SH-SY5Y (cell line): ENCODE results near the gene CRYAB.

Experiments used
- GATA2 ChIP-seq: IDR thresholded peaks from 2 replicates; pipeline ENCODE4 v1.6.1; 2011; ENCODE audit warnings: mild to moderate bottlenecking, low read depth, low read length
- GATA3 ChIP-seq: IDR thresholded peaks from 2 replicates; pipeline ENCODE4 v1.6.1; 2011; ENCODE audit warnings: low read depth, mild to moderate bottlenecking, low read length, moderate library complexity

Gene CRYAB

DNA sequence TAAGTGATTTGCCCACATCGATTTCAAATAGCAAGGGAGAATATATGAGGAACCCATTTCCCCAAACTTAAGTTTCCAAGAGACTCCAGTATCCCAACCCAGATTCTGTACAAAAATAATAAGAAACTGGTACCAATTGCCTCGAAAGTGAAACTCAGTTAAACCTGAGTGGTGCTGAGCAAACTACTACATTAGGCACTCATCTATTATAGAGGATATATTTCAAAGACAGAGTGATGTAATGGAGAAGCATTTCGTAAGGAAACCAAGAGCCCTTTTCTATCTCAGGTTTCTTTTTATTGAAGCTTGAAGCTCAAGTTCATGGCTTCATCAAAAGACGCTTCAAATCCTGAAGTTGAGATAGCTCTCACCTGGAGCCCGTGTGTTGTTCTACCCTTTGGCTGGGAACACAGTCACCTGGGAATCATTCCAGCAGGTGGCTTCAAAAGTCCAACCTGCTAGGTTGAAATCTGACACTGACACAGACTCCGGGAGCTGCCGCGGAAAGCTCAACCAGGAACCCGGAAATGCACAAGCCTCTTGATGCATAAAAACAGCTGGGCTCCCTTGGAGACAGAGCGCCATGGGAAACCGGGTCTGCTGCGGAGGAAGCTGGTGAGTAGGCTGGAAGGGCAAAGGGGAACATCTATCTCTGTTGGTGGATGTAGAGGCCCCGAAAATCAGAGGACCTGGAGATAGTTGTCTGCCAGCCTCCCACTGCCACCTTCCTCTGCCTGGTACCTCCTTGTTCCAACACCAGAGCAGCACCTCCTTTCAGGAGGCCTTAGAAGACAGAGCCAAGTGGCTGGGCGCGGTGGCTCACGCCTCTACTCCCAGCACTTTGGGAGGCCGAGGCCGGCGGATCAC is 7.1 kb upstream of the CRYAB start, which contains the start of gene C11orf52:
TSS of gene C11orf52 (plus strand) at position 524 of the 867 bp plus-strand sequence. CDS start at position 584, 60 bp downstream.
- TF ChIP-seq GATA2 (no peak), GATA3 (no peak)

DNA sequence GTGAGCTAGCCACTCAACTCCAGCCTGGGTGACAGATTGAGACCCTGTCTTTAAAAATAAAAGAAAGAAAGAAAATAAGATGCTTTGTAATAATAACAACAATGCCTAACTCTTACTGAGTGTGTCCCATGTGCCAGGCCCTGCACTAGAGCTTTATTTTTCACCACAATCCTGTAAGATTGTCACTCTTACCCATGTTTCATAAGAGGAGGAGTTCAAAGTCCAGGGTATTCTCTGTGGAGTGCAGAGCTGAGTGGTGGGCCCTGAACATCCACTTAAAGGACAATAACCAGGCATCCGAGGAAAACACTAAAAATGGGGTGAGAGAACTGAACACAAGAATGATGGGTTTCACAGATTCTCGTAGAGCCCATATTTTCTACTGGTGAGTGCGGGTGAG is 6.2 kb upstream of the CRYAB start:
- no peak for TF ChIP-seq GATA2
- no peak for TF ChIP-seq GATA3

DNA sequence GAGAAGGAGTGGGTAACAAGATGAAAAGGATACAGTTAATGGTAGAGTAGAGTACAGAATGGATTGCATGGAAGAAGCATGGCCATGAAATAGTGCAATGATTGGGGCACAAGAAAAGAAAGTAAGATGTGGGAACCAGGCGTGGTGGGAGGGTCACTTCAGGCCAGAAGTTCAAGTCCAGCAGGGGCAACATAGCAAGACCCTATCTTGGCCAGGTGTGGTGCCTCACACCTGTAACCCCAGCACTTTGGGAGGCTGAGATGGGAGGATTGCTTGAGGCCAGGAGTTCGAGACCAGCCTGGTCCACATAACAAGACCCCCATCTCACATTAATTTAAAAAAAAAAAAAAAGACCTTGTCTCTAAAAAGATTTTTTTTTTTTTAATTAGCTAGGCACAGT is 5.7 kb upstream of the CRYAB start:
- no peak for TF ChIP-seq GATA2
- no peak for TF ChIP-seq GATA3

DNA sequence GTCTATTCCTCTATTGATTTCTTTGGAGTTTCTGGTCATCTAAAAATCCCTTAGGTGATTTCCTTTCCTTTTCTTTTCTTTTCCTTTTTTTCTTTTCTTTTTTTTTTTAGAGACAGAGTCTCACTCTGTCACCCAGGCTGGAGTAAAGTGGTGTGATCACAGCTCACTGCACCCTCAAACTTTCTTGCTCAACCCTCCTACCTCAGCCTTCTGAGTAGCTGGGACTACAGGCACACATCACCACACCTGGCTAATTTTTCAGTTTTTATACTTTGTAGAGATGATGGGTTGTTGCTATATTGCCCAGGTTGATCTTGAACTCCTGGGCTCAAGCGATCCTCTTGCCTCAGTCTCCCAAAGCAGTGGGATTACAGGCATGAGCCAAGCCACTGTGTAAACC is 5.2 kb upstream of the CRYAB start:
- no peak for TF ChIP-seq GATA2

DNA sequence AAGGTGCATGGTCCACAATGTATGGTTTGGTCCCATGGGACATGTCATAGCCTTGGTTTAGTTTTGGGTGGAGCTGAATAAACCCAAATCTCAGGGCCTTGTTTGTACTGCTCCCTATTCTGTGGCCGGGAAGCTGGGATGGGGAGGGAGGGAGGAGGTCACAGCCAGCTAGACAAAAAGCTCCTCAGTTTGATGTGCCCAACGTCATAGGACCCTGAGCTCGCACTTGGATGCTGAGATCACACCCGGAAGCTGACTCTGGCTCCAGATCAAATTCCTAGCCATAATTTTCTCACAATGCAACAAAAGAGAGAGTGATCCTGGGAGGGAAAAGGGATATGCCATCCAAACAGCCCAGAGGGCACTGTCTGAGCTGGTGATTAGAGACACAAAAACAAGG is 2.4 kb upstream of the CRYAB start:
- TF ChIP-seq GATA3 (no peak), GATA2 (no peak)

DNA sequence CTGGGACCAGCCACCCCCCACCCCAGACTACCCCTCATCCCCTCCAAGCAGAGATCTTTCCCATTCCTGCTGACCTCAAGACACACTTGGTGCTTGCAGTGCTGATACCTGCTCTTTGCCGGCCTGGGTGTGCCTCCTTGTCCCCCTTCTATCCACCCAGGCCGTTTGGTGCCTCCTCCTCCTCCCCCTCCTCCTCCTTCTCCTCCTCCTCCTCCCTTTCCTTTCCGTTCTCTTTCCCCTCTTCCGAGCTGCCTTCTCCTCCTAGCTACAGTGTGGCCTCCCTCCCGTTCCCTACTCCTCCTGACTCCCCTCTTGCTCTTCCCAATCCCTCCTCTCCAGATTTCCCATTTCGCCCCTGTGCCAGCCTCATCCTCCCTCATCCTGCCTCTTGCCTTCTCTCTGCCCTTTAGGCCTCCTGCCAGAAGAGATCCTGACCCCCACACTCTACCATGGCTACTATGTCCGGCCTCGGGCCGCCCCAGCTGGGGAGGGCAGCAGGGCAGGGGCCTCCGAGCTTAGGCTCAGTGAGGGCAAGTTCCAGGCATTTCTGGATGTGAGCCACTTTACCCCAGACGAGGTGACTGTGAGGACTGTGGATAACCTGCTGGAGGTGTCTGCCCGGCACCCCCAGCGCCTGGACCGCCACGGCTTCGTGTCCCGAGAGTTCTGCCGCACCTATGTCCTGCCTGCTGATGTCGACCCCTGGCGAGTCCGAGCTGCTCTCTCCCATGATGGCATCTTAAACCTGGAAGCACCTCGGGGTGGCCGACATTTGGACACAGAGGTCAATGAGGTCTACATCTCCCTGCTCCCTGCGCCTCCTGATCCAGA is 1.7 kb upstream of the CRYAB start:
- TF ChIP-seq GATA3 (no peak), GATA2 (no peak)

DNA sequence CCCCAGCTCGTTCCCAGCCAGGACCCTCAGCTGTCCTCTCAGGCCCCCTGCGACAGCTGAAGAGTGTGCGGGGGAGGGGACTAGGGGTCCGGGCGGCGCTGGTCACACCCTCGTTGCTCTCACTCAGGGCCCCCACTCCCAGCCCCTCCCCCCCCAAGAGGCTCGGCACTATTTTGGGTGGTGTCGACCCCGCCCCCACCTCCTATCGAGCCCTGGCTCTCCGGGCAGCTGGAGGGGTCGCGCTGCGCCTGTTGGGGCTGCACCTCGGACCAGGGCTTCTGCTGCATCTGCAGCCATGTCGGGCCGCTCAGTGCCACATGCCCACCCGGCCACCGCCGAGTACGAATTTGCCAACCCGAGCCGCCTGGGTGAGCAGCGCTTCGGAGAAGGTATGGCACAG is 965 bp upstream of the CRYAB start, which contains the start of gene HSPB2:
TSS of gene HSPB2 (plus strand) at position 200 of the 400 bp plus-strand sequence. CDS start at position 296, 96 bp downstream.
- no peak for TF ChIP-seq GATA2
- TF ChIP-seq GATA3: no peak

DNA sequence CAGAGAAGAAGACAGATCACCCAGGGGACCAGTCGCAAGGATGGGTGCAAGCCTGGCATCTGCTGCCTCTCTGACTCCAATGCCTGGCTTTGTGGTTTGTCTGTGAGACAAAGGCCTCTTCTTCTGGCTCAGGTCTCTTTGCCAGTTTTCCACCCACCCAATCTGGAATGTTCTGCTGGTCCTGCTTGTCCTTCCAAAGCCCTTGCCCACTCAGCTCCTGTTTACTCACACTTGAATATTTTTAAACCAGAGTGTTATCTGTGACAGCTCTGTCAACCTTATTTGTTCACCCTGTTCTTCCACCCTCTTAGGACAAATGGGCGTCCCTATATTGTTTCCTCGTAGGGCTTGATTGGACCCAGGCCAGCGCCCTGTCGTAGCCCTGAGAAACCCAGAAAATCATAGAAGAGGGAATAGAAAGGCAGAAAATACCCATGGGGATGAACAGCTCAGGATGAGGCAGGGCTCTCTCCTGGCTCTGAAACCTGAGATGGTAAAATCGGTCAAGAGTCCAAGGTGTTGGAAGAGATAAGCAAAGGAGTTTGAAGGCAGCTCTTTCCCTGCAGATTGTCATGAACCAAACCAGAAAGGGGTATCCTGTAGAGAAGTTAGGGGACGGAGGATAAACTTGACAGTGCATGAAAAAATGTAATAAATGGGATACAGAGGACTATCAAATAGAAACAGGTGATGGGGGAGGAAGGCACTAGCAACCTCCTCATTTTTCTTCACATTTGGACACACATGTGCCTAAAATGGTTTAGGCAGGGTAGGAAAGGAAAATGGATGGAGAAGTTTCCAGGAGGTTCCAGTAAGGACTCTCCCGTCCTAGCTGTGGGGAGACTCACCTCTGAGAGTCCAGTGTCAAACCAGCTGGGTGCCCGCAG is 651 bp downstream of the CRYAB start:
- no peak for TF ChIP-seq GATA3
- TF ChIP-seq GATA2: no peak

DNA sequence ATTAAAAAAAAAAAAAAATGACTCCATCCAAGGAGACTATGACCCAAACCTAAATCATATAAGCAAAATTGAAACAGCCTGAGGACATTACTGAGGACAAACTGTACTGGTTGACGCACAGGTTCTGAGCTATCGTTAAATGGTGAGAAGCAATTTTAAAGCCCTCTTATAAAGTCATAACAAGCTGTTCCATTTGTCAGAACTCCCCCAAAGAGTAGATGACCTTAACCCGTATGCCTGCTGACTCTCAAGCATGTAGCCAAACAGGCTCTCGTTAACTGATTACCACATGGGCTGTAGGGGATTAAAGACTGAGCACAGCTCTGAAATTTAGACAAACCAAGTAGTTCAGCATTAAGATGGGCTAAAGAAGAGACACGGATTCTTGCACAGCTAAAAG is 2.2 kb downstream of the CRYAB start:
- TF ChIP-seq GATA2: no peak
- TF ChIP-seq GATA3: no peak

DNA sequence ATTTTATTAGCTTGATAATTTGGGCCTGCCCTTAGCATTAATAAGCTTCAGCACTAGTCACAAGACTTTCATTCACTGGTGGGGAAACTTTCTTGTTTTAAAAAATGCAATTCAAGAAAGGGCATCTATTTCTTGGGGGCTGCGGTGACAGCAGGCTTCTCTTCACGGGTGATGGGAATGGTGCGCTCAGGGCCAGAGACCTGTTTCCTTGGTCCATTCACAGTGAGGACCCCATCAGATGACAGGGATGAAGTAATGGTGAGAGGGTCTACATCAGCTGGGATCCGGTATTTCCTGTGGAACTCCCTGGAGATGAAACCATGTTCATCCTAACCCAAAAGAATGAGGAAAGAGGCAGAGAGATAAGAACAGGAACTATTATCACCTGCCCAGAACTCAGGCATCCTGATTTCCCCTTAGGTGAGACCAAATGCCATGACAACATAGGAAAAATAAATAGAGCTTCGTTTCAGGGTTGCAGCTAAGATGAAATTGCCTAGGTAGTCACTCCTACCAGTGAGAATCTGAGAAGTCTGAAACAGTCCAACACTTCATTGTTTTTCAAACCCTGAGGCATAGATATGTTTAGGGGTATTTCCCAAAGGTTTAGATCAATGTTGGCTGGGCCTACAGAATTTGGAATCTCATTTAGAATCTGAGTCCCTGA is 2.8 kb downstream of the CRYAB start:
- TF ChIP-seq GATA3 (no peak), GATA2 (no peak)

DNA sequence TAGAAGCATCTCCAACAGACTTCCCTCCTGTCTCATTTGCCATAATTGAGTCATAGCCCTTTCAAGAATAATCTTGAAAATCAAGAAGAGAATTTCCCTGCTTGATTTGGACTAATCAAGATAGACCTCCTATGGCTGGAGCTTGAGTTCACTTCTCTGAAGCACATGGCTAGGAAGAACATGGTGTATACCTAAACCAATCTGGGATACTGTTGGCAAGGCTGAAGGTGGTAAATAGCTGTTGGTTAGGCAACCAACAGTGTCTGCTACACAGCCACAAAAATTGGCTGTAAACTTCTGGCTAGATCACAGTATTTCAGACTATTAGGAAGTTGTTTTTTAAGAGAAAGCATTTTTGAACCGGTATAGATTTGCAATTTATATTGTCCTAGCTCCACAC is 4.9 kb downstream of the CRYAB start:
- TF ChIP-seq GATA3 (no peak), GATA2 (no peak)

DNA sequence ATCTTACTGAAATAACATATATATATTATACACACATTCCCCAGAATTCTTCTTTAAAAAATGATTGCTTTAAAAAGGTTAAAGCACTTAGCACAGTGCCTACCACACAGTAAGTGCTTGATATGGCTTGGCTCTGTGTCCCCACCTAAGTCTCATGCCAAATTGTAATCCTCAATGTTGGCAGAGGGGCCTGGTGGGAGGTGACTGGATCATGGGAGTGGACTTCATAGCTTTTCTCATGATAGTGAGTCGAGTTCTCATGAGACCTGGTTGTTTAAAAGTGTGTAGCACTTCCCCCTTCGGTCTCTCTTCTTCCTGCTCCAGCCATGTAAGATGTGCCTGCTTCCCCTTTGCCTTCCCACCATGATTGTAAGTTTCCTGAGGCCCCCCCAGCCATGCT is 6.2 kb downstream of the CRYAB start:
- TF ChIP-seq GATA2: no peak
- no peak for TF ChIP-seq GATA3

DNA sequence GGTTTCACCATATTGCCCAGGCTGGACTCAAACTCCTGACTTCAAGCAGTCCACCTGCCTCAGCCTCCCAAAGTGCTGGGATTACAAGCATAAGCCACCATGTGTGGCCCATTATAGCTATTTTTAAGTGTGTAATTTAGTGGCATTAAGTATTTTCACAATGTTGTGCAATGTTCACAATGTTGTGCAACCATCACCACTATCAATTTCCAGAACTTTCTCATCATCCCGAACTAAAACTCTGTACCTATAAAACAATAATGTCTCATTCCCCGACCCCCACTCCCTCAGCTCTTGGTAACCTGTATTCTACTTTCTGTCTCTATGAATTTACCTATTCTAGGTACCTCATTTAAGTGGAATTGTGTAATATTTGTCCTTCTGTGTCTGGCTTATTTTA is 24.7 kb downstream of the CRYAB start:
- TF ChIP-seq GATA2: no peak
- TF ChIP-seq GATA3: no peak
